Neural cell (in vitro differentiated cells): ENCODE results near the gene CXADR. TPM values are rescaled to one million over a fixed set of nuclear protein-coding genes. Genes with fewer than 3 reads are reported as not detected.

ENCODE experiments used
- H2AFZ ChIP-seq: fragments of 200-600, 300-800 bp; sonication (generic), shearing (Covaris generic); 2 replicates; pipeline ENCODE4 v1.6.0; 2014; ENCODE audit warnings: low read depth, mild to moderate bottlenecking, antibody characterized with exemption, low read length, moderate library complexity
- H3F3A ChIP-seq: fragments of 200-600 bp; shearing (Covaris generic); 2 replicates; pipeline ENCODE4 v1.6.1; 2016; ENCODE audit warnings: mild to moderate bottlenecking, moderate library complexity, mixed read lengths, antibody characterized with exemption, low read length; ENCODE audit not compliant: insufficient read depth, poor library complexity, severe bottlenecking
- H3K27ac ChIP-seq: fragments of 200-600, 300-800 bp; sonication (generic), shearing (Covaris generic); 2 replicates; pipeline ENCODE4 v1.5.1; 2014; ENCODE audit warnings: mild to moderate bottlenecking, low read length, moderate library complexity
- H3K27me3 ChIP-seq: fragments of 300-800, 200-600 bp; sonication (generic), shearing (Covaris generic); 2 replicates; pipeline ENCODE4 v1.6.0; 2014; ENCODE audit warnings: mild to moderate bottlenecking, low read depth, low read length, moderate library complexity; ENCODE audit not compliant: insufficient read depth
- H3K36me3 ChIP-seq: fragments of 300-800, 200-600 bp; sonication (generic), shearing (Covaris generic); 2 replicates; pipeline ENCODE4 v1.5.1; 2014; ENCODE audit warnings: mild to moderate bottlenecking, antibody characterized with exemption, low read length, moderate library complexity; ENCODE audit not compliant: insufficient read depth
- H3K4me2 ChIP-seq: fragments of 300-800, 200-600 bp; sonication (generic), shearing (Covaris generic); 2 replicates; pipeline ENCODE4 v1.6.0; 2014; ENCODE audit warnings: mild to moderate bottlenecking, low read length
- H3K4me3 ChIP-seq: fragments of 300-800, 200-600 bp; sonication (generic), shearing (Covaris generic); 2 replicates; pipeline ENCODE4 v1.5.1; 2014; ENCODE audit warnings: mild to moderate bottlenecking, low read length, moderate library complexity
- H3K79me2 ChIP-seq: fragments of 200-600 bp; shearing (Covaris generic); replicated peaks from 2 replicates; pipeline ENCODE4 v1.6.0; 2014; ENCODE audit warnings: mild to moderate bottlenecking, low read length, moderate library complexity; ENCODE audit not compliant: insufficient read depth
- H3K9ac ChIP-seq: fragments of 300-800, 200-600 bp; sonication (generic), shearing (Covaris generic); 2 replicates; pipeline ENCODE4 v1.6.1; 2016; ENCODE audit warnings: mild to moderate bottlenecking, low read length, mixed read lengths
- H3K9me2 ChIP-seq: fragments of 200-600 bp; shearing (Covaris generic); 2 replicates; pipeline ENCODE4 v1.6.1; 2016; ENCODE audit warnings: mild to moderate bottlenecking, low read length, mixed read lengths; ENCODE audit not compliant: insufficient read depth
- H3K9me3 ChIP-seq: fragments of 200-600, 300-800 bp; sonication (generic), shearing (Covaris generic); 2 replicates; pipeline ENCODE4 v1.6.1; 2016; ENCODE audit warnings: mild to moderate bottlenecking, mixed run types, low read length, moderate library complexity, mixed read lengths
- H4K20me1 ChIP-seq: fragments of 200-600 bp; shearing (Covaris generic); 2 replicates; pipeline ENCODE4 v1.6.1; 2016; ENCODE audit warnings: mild to moderate bottlenecking, mixed run types; ENCODE audit not compliant: insufficient read depth
- EP300 ChIP-seq: fragments of 450-650 bp; conservative IDR thresholded peaks from 2 replicates; pipeline ENCODE4 v1.6.1; 2014; ENCODE audit warnings: antibody characterized with exemption, mild to moderate bottlenecking, moderate library complexity; ENCODE audit not compliant: poor library complexity, severe bottlenecking
- EZH2 ChIP-seq: fragments of 200-600, 300-800 bp; shearing (Covaris generic), sonication (generic); IDR thresholded peaks from 2 replicates; pipeline ENCODE4 v1.6.1; 2014; ENCODE audit warnings: antibody characterized with exemption, low read length, borderline replicate concordance, mild to moderate bottlenecking; ENCODE audit not compliant: insufficient read depth, poor library complexity, severe bottlenecking
- MXI1 ChIP-seq: fragments of 450-650 bp; conservative IDR thresholded peaks from 2 replicates; pipeline ENCODE4 v1.6.1; 2014; ENCODE audit warnings: antibody characterized with exemption, mild to moderate bottlenecking; ENCODE audit not compliant: poor library complexity, severe bottlenecking
- POLR2AphosphoS5 ChIP-seq: IDR thresholded peaks from 2 replicates; pipeline ENCODE4 v1.6.1; 2012
- RAD21 ChIP-seq: fragments of 450-650 bp; conservative IDR thresholded peaks from 2 replicates; pipeline ENCODE4 v1.6.1; 2014; ENCODE audit warnings: antibody characterized with exemption, mild to moderate bottlenecking, moderate library complexity
- SMC3 ChIP-seq: fragments of 450-650 bp; conservative IDR thresholded peaks from 2 replicates; pipeline ENCODE4 v1.6.1; 2014; ENCODE audit warnings: antibody characterized with exemption, mild to moderate bottlenecking, moderate library complexity; ENCODE audit not compliant: poor library complexity
- TAF1 ChIP-seq: IDR thresholded peaks from 2 replicates; pipeline ENCODE4 v1.6.1; 2012; ENCODE audit warnings: low read depth
- polyA plus RNA-seq: library from polyadenylated mRNA; depleted of rRNA; stranded (reverse); fragments of >200 nt; gene quantifications from 2 replicates; pipeline ENCODE4 v1.2.3, GENCODE V29; 2014
- TF ChIP-seq, protein P1 (sequence below): fragments of 450-650 bp; IDR thresholded peaks from 2 replicates; pipeline ENCODE4 v1.5.1; 2014; ENCODE audit warnings: antibody characterized with exemption, mild to moderate bottlenecking, moderate library complexity; ENCODE audit not compliant: poor library complexity, severe bottlenecking
- TF ChIP-seq, protein P2 (sequence below): IDR thresholded peaks from 2 replicates; pipeline ENCODE4 v1.6.1; 2012; ENCODE audit warnings: borderline replicate concordance

Gene CXADR
- polyA plus RNA-seq, 1 donor from 2014 or later = 175 TPM

DNA sequence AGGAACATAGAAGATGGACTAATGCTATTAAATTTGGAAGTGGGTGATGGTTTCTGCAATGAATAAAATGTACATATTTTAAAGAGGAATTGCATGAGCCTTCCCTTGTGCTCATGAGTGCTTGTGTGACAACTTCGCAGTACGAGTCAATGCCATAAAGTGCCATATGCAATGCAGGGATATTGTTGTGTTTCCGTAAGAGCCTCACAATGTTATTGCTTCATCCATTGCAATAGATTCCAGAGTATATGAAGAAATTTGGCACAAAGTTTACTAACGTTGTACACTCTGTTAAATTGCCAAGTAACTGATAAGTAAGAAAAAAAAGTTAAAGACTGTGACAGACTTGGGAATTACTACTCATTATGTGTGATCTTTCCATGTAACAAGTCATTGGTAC is 77.6 kb downstream of the CXADR start:
- no peaks in the 10 kb centered on the region for H3K79me2 ChIP-seq
- TF ChIP-seq SMC3 (no peak), MXI1 (no peak), RAD21 (no peak), TAF1 (no peak), EP300 (no peak), EZH2 (no peak), POLR2AphosphoS5 (no peak)
- TF ChIP-seq, protein P1, sequence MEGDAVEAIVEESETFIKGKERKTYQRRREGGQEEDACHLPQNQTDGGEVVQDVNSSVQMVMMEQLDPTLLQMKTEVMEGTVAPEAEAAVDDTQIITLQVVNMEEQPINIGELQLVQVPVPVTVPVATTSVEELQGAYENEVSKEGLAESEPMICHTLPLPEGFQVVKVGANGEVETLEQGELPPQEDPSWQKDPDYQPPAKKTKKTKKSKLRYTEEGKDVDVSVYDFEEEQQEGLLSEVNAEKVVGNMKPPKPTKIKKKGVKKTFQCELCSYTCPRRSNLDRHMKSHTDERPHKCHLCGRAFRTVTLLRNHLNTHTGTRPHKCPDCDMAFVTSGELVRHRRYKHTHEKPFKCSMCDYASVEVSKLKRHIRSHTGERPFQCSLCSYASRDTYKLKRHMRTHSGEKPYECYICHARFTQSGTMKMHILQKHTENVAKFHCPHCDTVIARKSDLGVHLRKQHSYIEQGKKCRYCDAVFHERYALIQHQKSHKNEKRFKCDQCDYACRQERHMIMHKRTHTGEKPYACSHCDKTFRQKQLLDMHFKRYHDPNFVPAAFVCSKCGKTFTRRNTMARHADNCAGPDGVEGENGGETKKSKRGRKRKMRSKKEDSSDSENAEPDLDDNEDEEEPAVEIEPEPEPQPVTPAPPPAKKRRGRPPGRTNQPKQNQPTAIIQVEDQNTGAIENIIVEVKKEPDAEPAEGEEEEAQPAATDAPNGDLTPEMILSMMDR = no peak
- TF ChIP-seq, protein P2, sequence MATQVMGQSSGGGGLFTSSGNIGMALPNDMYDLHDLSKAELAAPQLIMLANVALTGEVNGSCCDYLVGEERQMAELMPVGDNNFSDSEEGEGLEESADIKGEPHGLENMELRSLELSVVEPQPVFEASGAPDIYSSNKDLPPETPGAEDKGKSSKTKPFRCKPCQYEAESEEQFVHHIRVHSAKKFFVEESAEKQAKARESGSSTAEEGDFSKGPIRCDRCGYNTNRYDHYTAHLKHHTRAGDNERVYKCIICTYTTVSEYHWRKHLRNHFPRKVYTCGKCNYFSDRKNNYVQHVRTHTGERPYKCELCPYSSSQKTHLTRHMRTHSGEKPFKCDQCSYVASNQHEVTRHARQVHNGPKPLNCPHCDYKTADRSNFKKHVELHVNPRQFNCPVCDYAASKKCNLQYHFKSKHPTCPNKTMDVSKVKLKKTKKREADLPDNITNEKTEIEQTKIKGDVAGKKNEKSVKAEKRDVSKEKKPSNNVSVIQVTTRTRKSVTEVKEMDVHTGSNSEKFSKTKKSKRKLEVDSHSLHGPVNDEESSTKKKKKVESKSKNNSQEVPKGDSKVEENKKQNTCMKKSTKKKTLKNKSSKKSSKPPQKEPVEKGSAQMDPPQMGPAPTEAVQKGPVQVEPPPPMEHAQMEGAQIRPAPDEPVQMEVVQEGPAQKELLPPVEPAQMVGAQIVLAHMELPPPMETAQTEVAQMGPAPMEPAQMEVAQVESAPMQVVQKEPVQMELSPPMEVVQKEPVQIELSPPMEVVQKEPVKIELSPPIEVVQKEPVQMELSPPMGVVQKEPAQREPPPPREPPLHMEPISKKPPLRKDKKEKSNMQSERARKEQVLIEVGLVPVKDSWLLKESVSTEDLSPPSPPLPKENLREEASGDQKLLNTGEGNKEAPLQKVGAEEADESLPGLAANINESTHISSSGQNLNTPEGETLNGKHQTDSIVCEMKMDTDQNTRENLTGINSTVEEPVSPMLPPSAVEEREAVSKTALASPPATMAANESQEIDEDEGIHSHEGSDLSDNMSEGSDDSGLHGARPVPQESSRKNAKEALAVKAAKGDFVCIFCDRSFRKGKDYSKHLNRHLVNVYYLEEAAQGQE = no peak
- H2AFZ ChIP-seq = no peak overlapping the region
- no peak overlapping the region for H3K4me2 ChIP-seq
- no peak overlapping the region for H3K9ac ChIP-seq
- H3K9me2 ChIP-seq = no peaks in the 10 kb centered on the region
- no peaks in the 10 kb centered on the region for H3K27me3 ChIP-seq
- H4K20me1 ChIP-seq = no peaks in the 10 kb centered on the region
- no peaks in the 10 kb centered on the region for H3K36me3 ChIP-seq
- no peak overlapping the region for H3K4me3 ChIP-seq
- H3K27ac ChIP-seq = no peak overlapping the region
- H3F3A ChIP-seq = no peaks in the 10 kb centered on the region
- H3K9me3 ChIP-seq = no peaks in the 10 kb centered on the region

DNA sequence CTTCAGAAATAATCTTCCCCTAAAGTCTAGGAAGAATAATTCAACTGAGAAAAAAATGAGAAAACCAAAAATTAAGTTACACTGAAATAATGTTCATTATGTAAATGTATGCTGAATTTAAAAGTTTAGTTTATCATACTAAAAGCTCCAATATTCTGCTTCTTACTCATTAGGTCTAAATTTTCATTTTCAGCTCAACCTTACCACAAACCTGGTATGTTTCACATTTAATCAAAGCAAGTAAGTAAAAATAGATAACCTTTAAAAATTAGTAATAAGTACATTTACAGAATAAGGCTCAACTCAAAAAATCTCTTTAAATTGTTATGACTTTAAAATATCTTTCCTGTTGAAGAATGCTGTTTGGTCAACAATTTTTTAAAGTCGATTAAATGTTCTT is 84.8 kb downstream of the CXADR start:
- H3K9me3 ChIP-seq = no peaks in the 10 kb centered on the region
- no peaks in the 10 kb centered on the region for H4K20me1 ChIP-seq
- no peaks in the 10 kb centered on the region for H3K27me3 ChIP-seq
- H3K4me3 ChIP-seq = no peak overlapping the region
- no peak overlapping the region for H3K9ac ChIP-seq
- H3F3A ChIP-seq = no peaks in the 10 kb centered on the region
- no peak overlapping the region for H3K4me2 ChIP-seq
- H3K27ac ChIP-seq = no peak overlapping the region
- H3K79me2 ChIP-seq = no peaks in the 10 kb centered on the region
- no peaks in the 10 kb centered on the region for H3K9me2 ChIP-seq
- peaks cover 15% of the 10 kb centered on the region for H3K36me3 ChIP-seq
- no peak overlapping the region for H2AFZ ChIP-seq
- no peak for TF ChIP-seq RAD21
- no peak for TF ChIP-seq POLR2AphosphoS5
- TF ChIP-seq, protein P2 = no peak
- TF ChIP-seq, protein P1 = no peak
- no peak for TF ChIP-seq MXI1
- TF ChIP-seq TAF1 = no peak
